Neural progenitor cell (in vitro differentiated cells): ENCODE measurements around the gene TREH. TPM values are rescaled to one million over a fixed set of nuclear protein-coding genes. Genes with fewer than 3 reads are reported as not detected.

Experiments used
- DNase-seq: peaks from one replicate; pipeline ENCODE4 v3.0.0-alpha.2; 2016; ENCODE audit warnings: low spot score
- H2AFZ ChIP-seq: fragments of 200-600 bp; sonication (generic); replicated peaks from 2 replicates; pipeline ENCODE4 v1.6.1; 2016; ENCODE audit warnings: antibody characterized with exemption
- H3F3A ChIP-seq: fragments of 200-600 bp; sonication (generic); 2 replicates; pipeline ENCODE4 v1.6.1; 2016; ENCODE audit warnings: antibody characterized with exemption, low read depth
- H3K27ac ChIP-seq: fragments of 200-600 bp; sonication (generic); 2 replicates; pipeline ENCODE4 v1.5.1; 2016; ENCODE audit warnings: mild to moderate bottlenecking
- H3K27me3 ChIP-seq: fragments of 200-600 bp; sonication (generic); 2 replicates; pipeline ENCODE4 v1.6.1; 2016; ENCODE audit warnings: mild to moderate bottlenecking, moderate library complexity
- H3K36me3 ChIP-seq: fragments of 200-600 bp; sonication (generic); 2 replicates; pipeline ENCODE4 v1.5.1; 2016
- H3K4me1 ChIP-seq: fragments of 200-600 bp; sonication (generic); 2 replicates; pipeline ENCODE4 v1.6.1; 2016; ENCODE audit warnings: mixed run types
- H3K4me2 ChIP-seq: fragments of 200-600 bp; sonication (generic); 2 replicates; pipeline ENCODE4 v1.6.1; 2016
- H3K4me3 ChIP-seq: fragments of 200-600 bp; sonication (generic); 2 replicates; pipeline ENCODE4 v1.5.1; 2016
- H3K79me2 ChIP-seq: fragments of 200-600 bp; sonication (generic); 2 replicates; pipeline ENCODE4 v1.6.1; 2016; ENCODE audit warnings: low read depth
- H3K9ac ChIP-seq: fragments of 200-600 bp; sonication (generic); 2 replicates; pipeline ENCODE4 v1.6.1; 2016
- H3K9me3 ChIP-seq: fragments of 200-600 bp; sonication (generic); 2 replicates; pipeline ENCODE4 v1.5.1; 2016; ENCODE audit warnings: low read depth
- H4K20me1 ChIP-seq: fragments of 200-600 bp; sonication (generic); 2 replicates; pipeline ENCODE4 v1.6.1; 2016; ENCODE audit warnings: low read depth
- H3K27ac Mint-ChIP-seq: 3 replicates; pipeline ENCODE4 v1.8.0; 2021; ENCODE audit warnings: mixed read lengths
- H3K27me3 Mint-ChIP-seq: 2 replicates; pipeline ENCODE4 v1.8.0; 2022; ENCODE audit warnings: low read depth, mild to moderate bottlenecking, inconsistent platforms, moderate library complexity, mixed read lengths; ENCODE audit not compliant: insufficient read depth
- H3K36me3 Mint-ChIP-seq: 3 replicates; pipeline ENCODE4 v1.8.0; 2021; ENCODE audit warnings: mixed read lengths
- H3K4me1 Mint-ChIP-seq: 3 replicates; pipeline ENCODE4 v1.8.0; 2021; ENCODE audit warnings: mixed read lengths
- H3K4me3 Mint-ChIP-seq: 3 replicates; pipeline ENCODE4 v1.8.0; 2021; ENCODE audit warnings: mild to moderate bottlenecking, moderate library complexity, mixed read lengths
- H3K9me3 Mint-ChIP-seq: 3 replicates; pipeline ENCODE4 v1.8.0; 2020; ENCODE audit warnings: mixed read lengths
- EZH2 ChIP-seq: fragments of 200-600 bp; sonication (generic); IDR thresholded peaks from 2 replicates; pipeline ENCODE4 v1.6.1; 2017; ENCODE audit warnings: antibody characterized with exemption, mild to moderate bottlenecking, moderate library complexity
- EZH2phosphoT487 ChIP-seq: fragments of 200-600 bp; sonication (generic); IDR thresholded peaks from 2 replicates; pipeline ENCODE4 v1.6.1; 2017; ENCODE audit warnings: antibody characterized with exemption
- total RNA-seq: library from RNA; depleted of rRNA; stranded (reverse); fragments of >200 nt; gene quantifications from 2 replicates; pipeline ENCODE4 v1.2.3, GENCODE V29; 2015; ENCODE audit warnings: low replicate concordance
- TF ChIP-seq, protein P1 (sequence below): fragments of 200-600 bp; sonication (generic); IDR thresholded peaks from 2 replicates; pipeline ENCODE4 v1.5.1; 2017; ENCODE audit warnings: antibody characterized with exemption, mild to moderate bottlenecking

The TREH gene
- total RNA-seq, 1 donor from 2014 or later = not detected

- no peak for TF ChIP-seq EZH2
- TF ChIP-seq EZH2phosphoT487 = no peak
- TF ChIP-seq, protein P1, sequence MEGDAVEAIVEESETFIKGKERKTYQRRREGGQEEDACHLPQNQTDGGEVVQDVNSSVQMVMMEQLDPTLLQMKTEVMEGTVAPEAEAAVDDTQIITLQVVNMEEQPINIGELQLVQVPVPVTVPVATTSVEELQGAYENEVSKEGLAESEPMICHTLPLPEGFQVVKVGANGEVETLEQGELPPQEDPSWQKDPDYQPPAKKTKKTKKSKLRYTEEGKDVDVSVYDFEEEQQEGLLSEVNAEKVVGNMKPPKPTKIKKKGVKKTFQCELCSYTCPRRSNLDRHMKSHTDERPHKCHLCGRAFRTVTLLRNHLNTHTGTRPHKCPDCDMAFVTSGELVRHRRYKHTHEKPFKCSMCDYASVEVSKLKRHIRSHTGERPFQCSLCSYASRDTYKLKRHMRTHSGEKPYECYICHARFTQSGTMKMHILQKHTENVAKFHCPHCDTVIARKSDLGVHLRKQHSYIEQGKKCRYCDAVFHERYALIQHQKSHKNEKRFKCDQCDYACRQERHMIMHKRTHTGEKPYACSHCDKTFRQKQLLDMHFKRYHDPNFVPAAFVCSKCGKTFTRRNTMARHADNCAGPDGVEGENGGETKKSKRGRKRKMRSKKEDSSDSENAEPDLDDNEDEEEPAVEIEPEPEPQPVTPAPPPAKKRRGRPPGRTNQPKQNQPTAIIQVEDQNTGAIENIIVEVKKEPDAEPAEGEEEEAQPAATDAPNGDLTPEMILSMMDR = no peak
- H3K9ac ChIP-seq = no peak overlapping the region
- Mint-ChIP-seq H3K36me3 (peaks cover 22% of the 10 kb centered on the region), H3K27ac (no peak overlapping the region), H3K27me3 (peaks cover 7% of the 10 kb centered on the region), H3K4me3 (no peak overlapping the region), H3K9me3 (no peaks in the 10 kb centered on the region), H3K4me1 (peaks cover 10% of the 10 kb centered on the region)
- H3K4me1 ChIP-seq = peaks cover 4% of the 10 kb centered on the region
- no peaks in the 10 kb centered on the region for H3K9me3 ChIP-seq
- no peak overlapping the region for H3K27ac ChIP-seq
- DNase-seq = no peak
- peaks cover 1% of the 10 kb centered on the region for H3F3A ChIP-seq
- H3K4me2 ChIP-seq = no peak overlapping the region
- H2AFZ ChIP-seq = no peak overlapping the region
- H4K20me1 ChIP-seq = peaks cover 14% of the 10 kb centered on the region
- no peak overlapping the region for H3K4me3 ChIP-seq
- H3K36me3 ChIP-seq = no peaks in the 10 kb centered on the region
- H3K79me2 ChIP-seq = peaks cover 13% of the 10 kb centered on the region
- H3K27me3 ChIP-seq = no peaks in the 10 kb centered on the region
Measured at GRCh38 chr11:118628031-118628430, 51.4 kb downstream of the TREH start.

GRCh38 chr11:118627566-118627965 lies 51.9 kb downstream of the TREH start:
- H3K4me3 Mint-ChIP-seq = no peak overlapping the region
- H3K27ac Mint-ChIP-seq = no peak overlapping the region
- no peaks in the 10 kb centered on the region for H3K9me3 Mint-ChIP-seq
- Histone ChIP-seq H3K79me2 (peaks cover 17% of the 10 kb centered on the region), H3K36me3 (no peaks in the 10 kb centered on the region), H3K4me1 (peaks cover 9% of the 10 kb centered on the region), H3K9ac (no peak overlapping the region), H2AFZ (no peak overlapping the region), H3K27me3 (no peaks in the 10 kb centered on the region), H3K27ac (no peak overlapping the region), H4K20me1 (peaks cover 19% of the 10 kb centered on the region), H3F3A (no peaks in the 10 kb centered on the region), H3K4me2 (no peak overlapping the region), H3K9me3 (no peaks in the 10 kb centered on the region), H3K4me3 (no peak overlapping the region)
- peaks cover 18% of the 10 kb centered on the region for H3K36me3 Mint-ChIP-seq
- DNase-seq = no peak
- TF ChIP-seq EZH2phosphoT487 (no peak), EZH2 (no peak)
- TF ChIP-seq, protein P1 = no peak
- H3K27me3 Mint-ChIP-seq = peaks cover 9% of the 10 kb centered on the region
- peaks cover 14% of the 10 kb centered on the region for H3K4me1 Mint-ChIP-seq

DNA sequence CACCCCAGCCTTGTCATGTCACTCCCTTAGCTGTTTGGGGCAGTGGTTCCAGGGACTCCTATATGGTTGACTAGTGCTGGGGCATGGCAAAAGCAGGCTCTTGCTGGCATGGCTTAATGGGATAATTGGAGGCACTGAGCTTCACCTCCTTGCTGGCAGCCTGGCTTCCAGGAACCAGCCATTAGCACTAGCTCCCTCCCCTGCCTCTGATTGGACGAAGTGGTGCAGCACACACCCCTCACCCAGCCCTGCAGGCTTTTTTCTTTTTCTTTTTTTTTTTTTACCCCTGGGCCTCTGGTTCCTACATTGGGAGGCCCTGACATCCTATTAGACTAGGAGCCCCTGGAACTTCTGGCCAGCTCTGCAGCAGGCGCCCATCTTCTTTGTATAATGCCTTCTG lies 53.5 kb downstream of the TREH start:
- DNase-seq = peak; percentile 18
- H3K9me3 ChIP-seq = no peaks in the 10 kb centered on the region
- peaks cover 10% of the 10 kb centered on the region for H3K27me3 Mint-ChIP-seq
- H3K27ac Mint-ChIP-seq = no peak overlapping the region
- H3K4me3 ChIP-seq = no peak overlapping the region
- no peak overlapping the region for H3K4me3 Mint-ChIP-seq
- H3K9me3 Mint-ChIP-seq = no peaks in the 10 kb centered on the region
- peaks cover 32% of the 10 kb centered on the region for H3K79me2 ChIP-seq
- TF ChIP-seq EZH2 = no peak
- TF ChIP-seq, protein P1 = no peak
- TF ChIP-seq EZH2phosphoT487 = no peak
- H3K4me2 ChIP-seq = no peak overlapping the region
- no peaks in the 10 kb centered on the region for H3K27me3 ChIP-seq
- H3K36me3 Mint-ChIP-seq = peaks cover 15% of the 10 kb centered on the region
- H3K9ac ChIP-seq = no peak overlapping the region
- no peak overlapping the region for H2AFZ ChIP-seq
- H4K20me1 ChIP-seq = peaks cover 20% of the 10 kb centered on the region
- peaks cover 24% of the 10 kb centered on the region for H3K4me1 Mint-ChIP-seq
- no peak overlapping the region for H3K27ac ChIP-seq
- peaks cover under 1% of the 10 kb centered on the region for H3F3A ChIP-seq
- H3K36me3 ChIP-seq = no peaks in the 10 kb centered on the region
- peaks cover 18% of the 10 kb centered on the region for H3K4me1 ChIP-seq
